ENCODE measurements around the gene SLC47A2.

Gene SLC47A2

DNA sequence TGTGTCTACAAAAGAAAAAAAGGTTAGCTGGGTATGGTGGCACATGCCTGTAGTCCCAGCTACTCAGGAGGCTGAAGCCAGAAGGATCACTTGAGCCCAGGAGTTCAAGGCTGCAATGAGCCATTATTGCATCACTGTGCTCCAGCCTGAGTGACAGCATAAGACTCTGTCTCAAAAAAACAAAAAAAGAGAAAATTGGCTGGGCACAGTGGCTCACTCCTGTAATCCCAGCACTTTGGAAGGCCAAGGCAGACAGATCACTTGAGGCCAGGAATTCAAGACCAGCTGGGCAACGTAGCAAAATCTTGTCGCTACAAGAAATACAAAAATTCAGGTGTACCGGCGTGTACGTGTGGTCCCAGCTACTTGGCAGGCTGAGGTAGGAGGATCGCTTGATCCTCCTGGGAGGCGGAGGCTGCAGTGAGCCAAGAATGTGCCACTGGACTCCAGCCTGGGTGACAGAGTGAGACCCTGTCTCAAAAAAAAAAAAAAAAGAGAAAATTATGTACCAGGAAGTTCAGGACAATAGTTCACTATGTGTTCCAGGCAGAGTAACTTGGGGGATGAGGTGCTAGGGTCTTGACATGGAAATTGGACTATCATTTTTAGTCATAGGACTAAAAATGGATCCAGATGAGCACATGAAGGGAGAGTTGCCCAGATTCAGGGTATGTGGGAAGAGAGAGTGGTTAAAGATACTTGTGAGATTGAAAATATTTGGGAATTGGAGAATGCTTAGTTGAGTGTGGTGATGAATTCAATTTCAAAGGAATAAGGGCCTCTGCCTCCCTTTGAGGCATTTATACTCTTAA is 56.8 kb downstream of the SLC47A2 start:
- Histone ChIP-seq H3K4me3 (replicated peaks; ENCODE audit: low read depth, low read length) (no peak overlapping the region), H3K27me3 (replicated peaks; ENCODE audit: control insufficient read depth, insufficient read depth, low read length) (no peaks in the 10 kb centered on the region), H3K36me3 (ENCODE audit: control insufficient read depth, insufficient read depth, low read length) (peaks cover 3% of the 10 kb centered on the region)
- no peak for DNase-seq (ENCODE audit: extremely low read depth, insufficient read length)
- TF ChIP-seq, protein P1, sequence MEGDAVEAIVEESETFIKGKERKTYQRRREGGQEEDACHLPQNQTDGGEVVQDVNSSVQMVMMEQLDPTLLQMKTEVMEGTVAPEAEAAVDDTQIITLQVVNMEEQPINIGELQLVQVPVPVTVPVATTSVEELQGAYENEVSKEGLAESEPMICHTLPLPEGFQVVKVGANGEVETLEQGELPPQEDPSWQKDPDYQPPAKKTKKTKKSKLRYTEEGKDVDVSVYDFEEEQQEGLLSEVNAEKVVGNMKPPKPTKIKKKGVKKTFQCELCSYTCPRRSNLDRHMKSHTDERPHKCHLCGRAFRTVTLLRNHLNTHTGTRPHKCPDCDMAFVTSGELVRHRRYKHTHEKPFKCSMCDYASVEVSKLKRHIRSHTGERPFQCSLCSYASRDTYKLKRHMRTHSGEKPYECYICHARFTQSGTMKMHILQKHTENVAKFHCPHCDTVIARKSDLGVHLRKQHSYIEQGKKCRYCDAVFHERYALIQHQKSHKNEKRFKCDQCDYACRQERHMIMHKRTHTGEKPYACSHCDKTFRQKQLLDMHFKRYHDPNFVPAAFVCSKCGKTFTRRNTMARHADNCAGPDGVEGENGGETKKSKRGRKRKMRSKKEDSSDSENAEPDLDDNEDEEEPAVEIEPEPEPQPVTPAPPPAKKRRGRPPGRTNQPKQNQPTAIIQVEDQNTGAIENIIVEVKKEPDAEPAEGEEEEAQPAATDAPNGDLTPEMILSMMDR (IDR thresholded peaks at IDR 0.05; ENCODE audit: insufficient read depth, low read length, poor library complexity, severe bottlenecking), result no peak

DNA sequence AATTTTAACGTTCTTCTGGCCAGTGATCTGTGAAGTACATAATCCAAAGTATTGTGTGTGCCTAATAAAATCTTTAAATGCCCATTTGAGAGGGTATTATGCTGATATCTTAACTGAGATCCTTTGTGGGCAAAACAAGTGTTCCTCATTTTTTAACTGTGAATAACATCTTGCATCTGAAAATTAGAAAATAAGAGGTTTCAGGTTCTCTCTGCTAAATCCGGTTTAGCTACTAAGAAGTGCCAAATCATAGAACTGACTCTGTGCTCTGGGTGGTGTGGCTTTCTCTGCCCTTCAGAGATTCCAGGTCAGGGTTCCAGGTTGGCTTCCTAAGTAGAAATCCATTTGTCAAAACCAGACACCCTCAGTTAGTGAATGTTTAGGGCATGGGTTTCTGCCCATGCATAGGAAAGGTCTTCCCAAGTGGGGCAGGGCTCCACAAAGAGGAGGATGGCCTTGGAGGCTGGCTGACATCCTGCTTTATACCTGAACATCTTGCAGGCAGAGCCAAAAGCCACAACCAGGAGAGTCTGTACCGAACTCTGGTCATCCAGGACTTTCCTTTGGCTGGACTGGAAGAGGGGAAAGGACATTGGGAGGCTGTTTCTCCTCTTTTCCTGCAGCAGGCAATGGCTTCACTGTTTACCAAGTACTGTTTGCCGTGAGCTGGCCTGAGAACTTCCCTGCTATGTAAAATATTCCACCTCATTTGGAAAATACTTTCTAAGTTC is 59.4 kb downstream of the SLC47A2 start:
- TF ChIP-seq, protein P1 (IDR thresholded peaks at IDR 0.05; ENCODE audit: insufficient read depth, low read length, poor library complexity, severe bottlenecking), result no peak
- H3K27me3 ChIP-seq (replicated peaks; ENCODE audit: control insufficient read depth, insufficient read depth, low read length), result no peaks in the 10 kb centered on the region
- H3K36me3 ChIP-seq (ENCODE audit: control insufficient read depth, insufficient read depth, low read length), result no peaks in the 10 kb centered on the region; the same call in 1 of the 2 replicates
- H3K4me3 ChIP-seq (replicated peaks; ENCODE audit: low read depth, low read length), result no peak overlapping the region
- no peak for DNase-seq (ENCODE audit: extremely low read depth, insufficient read length)

DNA sequence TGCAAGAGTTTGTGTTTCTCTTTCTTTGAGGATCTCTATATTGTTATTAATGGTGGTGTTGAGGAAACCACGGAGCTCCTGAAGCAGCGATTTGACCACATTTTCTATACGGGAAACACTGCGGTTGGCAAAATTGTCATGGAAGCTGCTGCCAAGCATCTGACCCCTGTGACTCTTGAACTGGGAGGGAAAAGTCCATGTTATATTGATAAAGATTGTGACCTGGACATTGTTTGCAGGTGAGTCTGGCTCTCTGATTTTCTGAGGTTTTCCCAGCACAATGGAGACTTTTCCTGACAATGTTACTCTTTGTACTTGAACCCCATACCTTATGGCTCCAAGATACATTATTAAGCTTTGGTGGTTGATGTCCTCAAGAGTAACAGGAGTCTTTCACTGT is 60.0 kb downstream of the SLC47A2 start:
- no peak overlapping the region for H3K4me3 ChIP-seq (replicated peaks; ENCODE audit: low read depth, low read length)
- TF ChIP-seq, protein P1 (IDR thresholded peaks at IDR 0.05; ENCODE audit: insufficient read depth, low read length, poor library complexity, severe bottlenecking), result no peak
- no peaks in the 10 kb centered on the region for H3K27me3 ChIP-seq (replicated peaks; ENCODE audit: control insufficient read depth, insufficient read depth, low read length)
- no peak for DNase-seq (ENCODE audit: extremely low read depth, insufficient read length)
- H3K36me3 ChIP-seq (ENCODE audit: control insufficient read depth, insufficient read depth, low read length), result no peaks in the 10 kb centered on the region; the same call in 1 of the 2 replicates

DNA sequence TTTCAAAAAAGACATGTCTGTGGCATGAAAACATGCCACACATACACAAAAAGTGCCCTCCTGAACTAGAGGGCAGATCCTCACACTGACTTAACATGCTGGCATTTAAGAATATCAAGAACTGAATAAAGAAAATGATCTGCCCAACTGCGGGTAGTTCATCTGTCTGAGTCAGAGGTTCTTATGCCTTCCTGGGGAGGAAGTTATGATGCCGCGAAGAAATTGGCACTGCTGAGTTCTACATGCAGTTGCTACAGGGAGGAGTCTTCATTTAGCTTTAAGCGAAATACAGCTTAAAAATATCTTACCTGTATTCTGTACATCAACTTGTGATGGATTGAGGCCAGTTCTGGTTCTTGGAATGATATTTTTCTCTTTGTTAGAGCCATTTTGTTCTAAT is 61.5 kb downstream of the SLC47A2 start:
- no peak for DNase-seq (ENCODE audit: extremely low read depth, insufficient read length)
- H3K4me3 ChIP-seq (replicated peaks; ENCODE audit: low read depth, low read length), result no peak overlapping the region
- TF ChIP-seq, protein P1 (IDR thresholded peaks at IDR 0.05; ENCODE audit: insufficient read depth, low read length, poor library complexity, severe bottlenecking), result no peak
- no peaks in the 10 kb centered on the region; the same call in 1 of the 2 replicates for H3K36me3 ChIP-seq (ENCODE audit: control insufficient read depth, insufficient read depth, low read length)
- no peaks in the 10 kb centered on the region for H3K27me3 ChIP-seq (replicated peaks; ENCODE audit: control insufficient read depth, insufficient read depth, low read length)

DNA sequence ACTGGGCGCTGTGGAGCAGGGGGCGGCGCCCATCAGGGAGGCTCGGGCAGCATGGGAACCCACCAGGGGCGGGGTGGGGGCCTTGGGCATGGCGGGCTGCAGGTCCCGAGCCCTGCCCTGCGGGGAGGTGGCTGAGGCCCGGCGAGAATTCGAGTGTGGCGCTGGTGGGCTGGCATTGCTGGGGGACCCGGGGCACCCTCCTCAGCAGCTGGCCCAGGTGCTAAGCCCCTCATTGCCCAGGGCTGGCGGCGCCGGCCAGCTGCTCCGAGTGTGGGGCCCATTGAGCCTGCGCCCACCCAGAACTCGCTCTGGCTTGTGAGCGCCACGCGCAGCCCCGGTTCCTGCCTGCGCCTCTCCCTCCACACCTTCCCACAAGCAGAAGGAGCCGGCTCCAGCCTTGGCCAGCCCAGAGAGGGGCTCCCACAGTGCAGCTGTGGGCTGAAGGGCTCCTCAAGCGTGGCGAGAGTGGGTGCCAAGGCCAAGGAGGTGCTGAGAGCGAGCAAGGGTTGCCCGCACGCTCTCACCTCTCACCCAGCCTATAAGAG is 62.0 kb downstream of the SLC47A2 start:
- no peaks in the 10 kb centered on the region for H3K27me3 ChIP-seq (replicated peaks; ENCODE audit: control insufficient read depth, insufficient read depth, low read length)
- no peak for DNase-seq (ENCODE audit: extremely low read depth, insufficient read length)
- no peak overlapping the region for H3K4me3 ChIP-seq (replicated peaks; ENCODE audit: low read depth, low read length)
- TF ChIP-seq, protein P1 (IDR thresholded peaks at IDR 0.05; ENCODE audit: insufficient read depth, low read length, poor library complexity, severe bottlenecking), result no peak
- no peaks in the 10 kb centered on the region; the same call in 1 of the 2 replicates for H3K36me3 ChIP-seq (ENCODE audit: control insufficient read depth, insufficient read depth, low read length)

All from GM06990 (cell line).